ENCODE data around the gene FBXL13.

GRCh38 chr7:102840404-102840803 lies 234.2 kb downstream of the FBXL13 start:
- TF ChIP-seq, protein P1, sequence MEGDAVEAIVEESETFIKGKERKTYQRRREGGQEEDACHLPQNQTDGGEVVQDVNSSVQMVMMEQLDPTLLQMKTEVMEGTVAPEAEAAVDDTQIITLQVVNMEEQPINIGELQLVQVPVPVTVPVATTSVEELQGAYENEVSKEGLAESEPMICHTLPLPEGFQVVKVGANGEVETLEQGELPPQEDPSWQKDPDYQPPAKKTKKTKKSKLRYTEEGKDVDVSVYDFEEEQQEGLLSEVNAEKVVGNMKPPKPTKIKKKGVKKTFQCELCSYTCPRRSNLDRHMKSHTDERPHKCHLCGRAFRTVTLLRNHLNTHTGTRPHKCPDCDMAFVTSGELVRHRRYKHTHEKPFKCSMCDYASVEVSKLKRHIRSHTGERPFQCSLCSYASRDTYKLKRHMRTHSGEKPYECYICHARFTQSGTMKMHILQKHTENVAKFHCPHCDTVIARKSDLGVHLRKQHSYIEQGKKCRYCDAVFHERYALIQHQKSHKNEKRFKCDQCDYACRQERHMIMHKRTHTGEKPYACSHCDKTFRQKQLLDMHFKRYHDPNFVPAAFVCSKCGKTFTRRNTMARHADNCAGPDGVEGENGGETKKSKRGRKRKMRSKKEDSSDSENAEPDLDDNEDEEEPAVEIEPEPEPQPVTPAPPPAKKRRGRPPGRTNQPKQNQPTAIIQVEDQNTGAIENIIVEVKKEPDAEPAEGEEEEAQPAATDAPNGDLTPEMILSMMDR (IDR thresholded peaks at IDR 0.05) = no peak
- no peak for TF ChIP-seq POLR2A (IDR thresholded peaks at IDR 0.05)
